Natural killer cell treated with Interleukin-12 subunit alpha and Interleukin-12 subunit beta and Interleukin-15 and Interleukin-18, amount 100 ng/mL, for 72 hours (primary cell): ENCODE measurements around the gene ZC3HAV1L. TPM values are rescaled to one million over a fixed set of nuclear protein-coding genes. Genes with fewer than 3 reads are reported as not detected.
A peak's percentile ranks its signal among the peaks of the same experiment; 100 is the strongest.
"Not testable (repeated sequence)": the region's sequence is repeated elsewhere in the genome, so short reads cannot be mapped to it uniquely, and the experiment has no call there.

Experiments
- ATAC-seq, 2 donors: fragments of 150-1000 bp; cut with Tn5 transposase in 1 of 2; sonication (Bioruptor Pico), chemical (Tn5 transposase) in 1 of 2; 2 replicates each; pipeline ENCODE4 v1.10.0; 2021
- DNase-seq: peaks from one replicate; pipeline ENCODE4 v3.0.0; 2022; ENCODE audit warnings: low spot score
- H3K27ac Mint-ChIP-seq, 2 donors: 1 replicate in 1 of 2; 2 replicates in 1 of 2; pipeline ENCODE4 v1.8.0; 2022; ENCODE audit warnings: mixed read lengths in 2 of 2, mild to moderate bottlenecking in 1 of 2, moderate library complexity in 1 of 2
- H3K27me3 Mint-ChIP-seq, 2 donors: 1 replicate in 1 of 2; 2 replicates in 1 of 2; pipeline ENCODE4 v1.8.0; 2022; ENCODE audit warnings: mixed read lengths in 2 of 2
- H3K36me3 Mint-ChIP-seq: one replicate; pipeline ENCODE4 v1.8.0; 2022; ENCODE audit warnings: mixed read lengths
- H3K4me1 Mint-ChIP-seq, 2 donors: 1 replicate in 1 of 2; 2 replicates in 1 of 2; pipeline ENCODE4 v1.8.0; 2022; ENCODE audit warnings: low read depth in 2 of 2, mixed read lengths in 2 of 2, mild to moderate bottlenecking in 1 of 2
- H3K4me3 Mint-ChIP-seq: one replicate; pipeline ENCODE4 v1.8.0; 2022; ENCODE audit warnings: mixed read lengths
- H3K9me3 Mint-ChIP-seq: 2 replicates; pipeline ENCODE4 v1.8.0; 2022; ENCODE audit warnings: mixed read lengths
- total RNA-seq, 2 donors: library from RNA; stranded (reverse); gene quantifications; one replicate each; pipeline ENCODE4 v1.2.3, GENCODE V29; 2022

The ZC3HAV1L gene
- total RNA-seq, 2 donors from 2014 or later: 3.7 to 8.7 TPM

DNA sequence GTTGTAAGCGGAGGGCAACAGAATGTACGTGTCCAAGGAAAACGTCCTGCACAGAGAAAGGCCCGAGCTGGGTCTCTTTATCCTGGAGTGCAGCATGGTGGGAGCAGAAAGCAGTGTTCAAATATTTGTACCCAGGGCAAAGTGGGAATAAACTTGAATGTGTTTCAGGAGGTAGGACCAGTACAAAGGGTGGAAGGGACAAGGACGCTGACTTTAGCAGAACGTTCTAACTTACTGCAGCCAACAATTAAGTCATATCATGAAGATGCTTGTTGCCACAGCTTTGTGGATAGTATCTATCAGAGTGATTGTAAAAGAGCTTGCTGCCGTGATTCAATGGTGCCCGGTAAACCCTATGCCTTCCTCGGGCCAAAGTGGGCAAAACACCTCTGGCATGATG is 30.5 kb upstream of the ZC3HAV1L start:
- Mint-ChIP-seq H3K4me3 (no peak overlapping the region), H3K9me3 (no peaks in the 10 kb centered on the region), H3K36me3 (peaks cover 49% of the 10 kb centered on the region), H3K27me3 (no peaks in the 10 kb centered on the region), H3K4me1 (peaks cover 37% of the 10 kb centered on the region in 2 donors), H3K27ac (peak overlapping the region; percentile 14 to 65)
- DNase-seq (no peak), ATAC-seq (no peak)

DNA sequence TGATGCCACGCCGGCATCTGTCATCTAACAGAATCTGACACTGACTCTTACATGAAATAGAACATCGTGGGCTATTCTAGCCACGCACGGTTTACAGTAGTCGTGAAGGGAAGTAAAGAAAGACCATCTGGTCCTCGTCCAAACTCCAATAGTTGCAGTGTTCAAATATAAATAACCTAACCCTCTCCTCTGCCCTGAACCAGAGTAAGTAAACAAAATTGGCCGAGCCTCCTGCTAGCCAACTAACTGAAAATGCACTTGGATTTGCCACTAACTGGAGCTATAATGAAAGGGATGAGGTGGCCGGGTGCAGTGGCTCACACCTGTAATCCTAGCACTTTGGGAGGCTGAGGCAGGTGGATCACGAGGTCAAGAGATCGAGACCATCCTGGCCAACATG is 29.5 kb upstream of the ZC3HAV1L start:
- Mint-ChIP-seq H3K27ac (peak overlapping the region in 1 of 2 donors; percentile 65), H3K9me3 (no peaks in the 10 kb centered on the region), H3K4me1 (peaks cover 45 to 46% of the 10 kb centered on the region in 2 donors), H3K36me3 (peaks cover 59% of the 10 kb centered on the region), H3K4me3 (no peak overlapping the region), H3K27me3 (no peaks in the 10 kb centered on the region)
- DNase-seq (no peak), ATAC-seq (no peak)

- ATAC-seq (peak; percentile 73 to 74), DNase-seq (no peak)
- H3K27ac Mint-ChIP-seq: peak overlapping the region; percentile 7 to 38
- no peak overlapping the region for H3K4me3 Mint-ChIP-seq
- peaks cover 49% of the 10 kb centered on the region for H3K36me3 Mint-ChIP-seq
- no peaks in the 10 kb centered on the region for H3K9me3 Mint-ChIP-seq
- H3K4me1 Mint-ChIP-seq: peaks cover 37 to 42% of the 10 kb centered on the region in 2 donors
- H3K27me3 Mint-ChIP-seq: no peaks in the 10 kb centered on the region
These were observed 25.6 kb upstream of the ZC3HAV1L start for GRCh38 chr7:139061416-139061815.

DNA sequence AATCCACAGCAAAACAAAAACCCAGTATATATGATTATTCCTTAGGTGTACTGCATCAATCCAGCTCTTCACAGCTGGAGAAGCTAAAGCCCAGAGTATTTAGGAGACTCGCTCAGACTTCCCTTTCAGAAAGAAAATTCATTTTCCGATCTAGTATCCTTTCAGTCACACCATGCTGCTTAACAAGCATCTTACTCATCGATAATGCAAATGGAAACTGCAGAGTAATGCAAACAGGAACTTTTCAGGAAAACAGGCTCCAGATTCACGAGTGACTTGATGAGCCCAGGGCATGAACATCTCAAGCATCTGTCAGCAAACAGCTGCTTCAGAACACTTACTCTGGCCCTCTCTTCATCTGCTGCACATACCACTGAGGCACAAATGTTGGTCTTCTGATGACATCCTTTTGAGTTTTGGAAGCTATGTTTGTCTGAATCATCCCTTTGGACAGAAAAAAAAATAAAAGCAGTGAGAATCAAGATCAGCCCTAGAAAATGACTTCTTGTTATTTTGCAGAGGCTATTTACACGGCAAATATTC is 24.9 kb upstream of the ZC3HAV1L start:
- H3K4me3 Mint-ChIP-seq: no peak overlapping the region
- H3K9me3 Mint-ChIP-seq: no peaks in the 10 kb centered on the region
- no peaks in the 10 kb centered on the region for H3K27me3 Mint-ChIP-seq
- peaks cover 45% of the 10 kb centered on the region for H3K36me3 Mint-ChIP-seq
- H3K27ac Mint-ChIP-seq: peak overlapping the region; percentile 7 to 38
- ATAC-seq (no peak), DNase-seq (no peak)
- peaks cover 37 to 38% of the 10 kb centered on the region in 2 donors for H3K4me1 Mint-ChIP-seq

GRCh38 chr7:139059905-139060304 is 24.1 kb upstream of the ZC3HAV1L start:
- no peak overlapping the region for H3K4me3 Mint-ChIP-seq
- no peaks in the 10 kb centered on the region for H3K9me3 Mint-ChIP-seq
- peaks cover 30 to 37% of the 10 kb centered on the region in 2 donors for H3K4me1 Mint-ChIP-seq
- no peak for DNase-seq
- peaks cover 42% of the 10 kb centered on the region for H3K36me3 Mint-ChIP-seq
- ATAC-seq: no peak
- H3K27me3 Mint-ChIP-seq: no peaks in the 10 kb centered on the region
- H3K27ac Mint-ChIP-seq: peak overlapping the region; percentile 7 to 38

GRCh38 chr7:139058943-139059342 is 23.1 kb upstream of the ZC3HAV1L start:
- Mint-ChIP-seq H3K4me1 (peaks cover 33 to 37% of the 10 kb centered on the region in 2 donors), H3K9me3 (no peaks in the 10 kb centered on the region), H3K27ac (peak overlapping the region in 1 of 2 donors; percentile 39), H3K36me3 (peaks cover 43% of the 10 kb centered on the region), H3K27me3 (no peaks in the 10 kb centered on the region), H3K4me3 (no peak overlapping the region)
- DNase-seq (no peak), ATAC-seq (no peak)

DNA sequence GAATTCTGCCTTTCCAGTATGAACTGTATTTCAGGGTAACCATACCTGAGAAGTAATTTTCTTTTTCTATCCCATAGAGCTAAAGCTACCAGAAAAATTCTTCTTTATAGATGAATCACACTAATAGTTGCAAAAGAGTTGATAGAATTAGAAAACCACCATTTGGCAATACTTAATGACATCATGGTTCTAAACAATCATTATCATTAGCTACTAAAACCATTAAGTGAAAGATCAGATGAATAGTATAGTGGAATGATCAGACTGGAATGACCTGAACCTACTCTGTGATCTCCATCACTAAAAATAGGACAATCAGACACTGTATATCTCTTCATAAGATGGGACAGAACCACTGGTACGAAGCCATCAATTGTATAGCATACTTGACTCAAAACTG is 19.8 kb upstream of the ZC3HAV1L start:
- Mint-ChIP-seq H3K4me1 (peaks cover 13 to 15% of the 10 kb centered on the region in 2 donors), H3K4me3 (no peak overlapping the region), H3K27ac (peak overlapping the region; percentile 16 to 81), H3K27me3 (no peaks in the 10 kb centered on the region), H3K36me3 (peaks cover 36% of the 10 kb centered on the region), H3K9me3 (no peaks in the 10 kb centered on the region)
- ATAC-seq (no peak), DNase-seq (no peak)

DNA sequence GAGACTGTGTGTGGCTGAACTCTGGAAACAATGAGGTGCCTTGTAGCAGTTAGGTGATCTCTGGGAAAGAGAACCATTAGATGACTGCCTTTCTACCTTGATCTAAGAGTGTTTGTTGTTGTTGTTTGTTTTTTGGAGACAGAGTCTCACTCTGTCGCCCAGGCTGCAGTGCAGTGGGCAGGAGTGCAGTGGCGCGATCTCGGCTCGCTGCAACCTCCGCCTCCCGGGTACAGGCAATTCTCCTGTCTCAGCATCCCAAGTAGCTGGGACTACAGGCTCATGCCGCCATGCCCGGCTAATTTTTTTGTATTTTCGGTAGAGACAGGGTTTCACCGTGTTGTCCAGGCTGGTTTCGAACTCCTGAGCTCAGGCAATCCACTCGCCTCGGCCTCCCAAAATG is 18.8 kb upstream of the ZC3HAV1L start:
- DNase-seq, H3K27me3 Mint-ChIP-seq, ATAC-seq, H3K9me3 Mint-ChIP-seq, H3K4me3 Mint-ChIP-seq: not testable (repeated sequence)
- H3K27ac Mint-ChIP-seq: peak overlapping the region in 1 of 2 donors; percentile 27
- H3K4me1 Mint-ChIP-seq: peaks cover 9 to 11% of the 10 kb centered on the region in 2 donors
- H3K36me3 Mint-ChIP-seq: peaks cover 34% of the 10 kb centered on the region

DNA sequence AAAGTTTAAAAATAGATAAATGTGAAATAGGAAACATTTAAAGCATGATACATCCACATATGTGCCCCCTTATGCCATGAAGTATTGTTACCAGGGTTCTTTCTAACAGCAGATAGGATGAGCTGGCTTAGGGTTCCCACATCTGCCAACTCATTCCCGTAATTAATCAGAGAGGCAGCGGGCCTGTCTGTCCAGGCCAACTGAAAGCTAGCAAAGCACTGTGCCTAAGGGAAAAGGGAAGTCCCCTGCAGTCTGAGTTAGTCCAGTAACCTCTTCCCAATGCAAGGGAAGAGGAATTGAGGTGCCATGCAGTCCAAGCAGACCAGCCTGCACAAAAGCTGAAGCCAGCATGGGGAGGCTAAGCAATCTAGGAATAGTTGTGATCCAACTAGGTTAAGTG is 18.3 kb upstream of the ZC3HAV1L start:
- H3K36me3 Mint-ChIP-seq: peaks cover 40% of the 10 kb centered on the region
- H3K27ac Mint-ChIP-seq: peak overlapping the region in 1 of 2 donors; percentile 27
- H3K27me3 Mint-ChIP-seq: no peaks in the 10 kb centered on the region
- peak in 1 of 2 donors; percentile 20 for ATAC-seq
- DNase-seq: no peak
- no peaks in the 10 kb centered on the region for H3K9me3 Mint-ChIP-seq
- peaks cover 15 to 16% of the 10 kb centered on the region in 2 donors for H3K4me1 Mint-ChIP-seq
- H3K4me3 Mint-ChIP-seq: no peak overlapping the region

GRCh38 chr7:139051655-139052054 is 15.8 kb upstream of the ZC3HAV1L start:
- no peak overlapping the region for H3K27ac Mint-ChIP-seq
- no peaks in the 10 kb centered on the region for H3K27me3 Mint-ChIP-seq
- DNase-seq (no peak), ATAC-seq (no peak)
- H3K4me1 Mint-ChIP-seq: peaks cover 22 to 25% of the 10 kb centered on the region in 2 donors
- no peak overlapping the region for H3K4me3 Mint-ChIP-seq
- no peaks in the 10 kb centered on the region for H3K9me3 Mint-ChIP-seq
- H3K36me3 Mint-ChIP-seq: peaks cover 50% of the 10 kb centered on the region

DNA sequence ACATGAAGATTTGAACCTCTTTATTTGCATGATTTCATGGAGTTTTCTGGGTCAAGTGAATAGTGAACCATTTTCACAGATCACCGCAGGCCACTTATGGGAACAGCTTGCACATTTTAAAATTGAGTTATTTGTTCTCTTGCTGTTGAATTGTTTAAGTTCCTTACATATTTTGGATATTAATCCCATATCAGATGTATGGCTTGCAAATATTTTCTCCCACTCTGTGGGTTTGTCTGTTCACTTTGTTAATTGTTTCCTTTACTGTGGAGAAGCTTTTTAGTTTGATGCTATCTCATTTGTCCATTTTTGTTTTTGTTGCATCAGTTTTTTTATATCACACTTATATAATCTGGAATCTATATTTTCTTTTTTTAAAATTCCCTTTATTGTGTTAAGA is 14.1 kb upstream of the ZC3HAV1L start:
- Mint-ChIP-seq H3K36me3 (peaks cover 67% of the 10 kb centered on the region), H3K27ac (peak overlapping the region in 1 of 2 donors; percentile 56)

GRCh38 chr7:139049111-139049510 is 13.3 kb upstream of the ZC3HAV1L start:
- Mint-ChIP-seq H3K27ac (peak overlapping the region; percentile 56 to 58), H3K36me3 (peaks cover 67% of the 10 kb centered on the region), H3K4me3 (peak overlapping the region; percentile 0), H3K27me3 (no peaks in the 10 kb centered on the region), H3K4me1 (peaks cover 42 to 51% of the 10 kb centered on the region in 2 donors), H3K9me3 (no peaks in the 10 kb centered on the region)
- no peak for DNase-seq
- no peak for ATAC-seq

More for the DNA sequence above, 14.1 kb upstream of the ZC3HAV1L start:
- ATAC-seq: no peak
- no peak overlapping the region for H3K4me3 Mint-ChIP-seq
- DNase-seq: no peak
- peaks cover 36 to 43% of the 10 kb centered on the region in 2 donors for H3K4me1 Mint-ChIP-seq
- no peaks in the 10 kb centered on the region for H3K27me3 Mint-ChIP-seq
- H3K9me3 Mint-ChIP-seq: no peaks in the 10 kb centered on the region

- no peak for DNase-seq
- Mint-ChIP-seq H3K27me3 (no peaks in the 10 kb centered on the region), H3K9me3 (no peaks in the 10 kb centered on the region), H3K36me3 (peaks cover 59% of the 10 kb centered on the region), H3K4me3 (no peak overlapping the region), H3K27ac (peak overlapping the region; percentile 43 to 58), H3K4me1 (peaks cover 52 to 62% of the 10 kb centered on the region in 2 donors)
- ATAC-seq: peak; percentile 57 to 90
These were observed 12.1 kb upstream of the ZC3HAV1L start for GRCh38 chr7:139047970-139048369.

- DNase-seq (no peak), ATAC-seq (no peak)
- peaks cover 57 to 72% of the 10 kb centered on the region in 2 donors for H3K4me1 Mint-ChIP-seq
- H3K27ac Mint-ChIP-seq: peak overlapping the region; percentile 82 to 88
- no peaks in the 10 kb centered on the region for H3K9me3 Mint-ChIP-seq
- peak overlapping the region; percentile 79 for H3K4me3 Mint-ChIP-seq
- H3K36me3 Mint-ChIP-seq: peaks cover 55% of the 10 kb centered on the region
- no peaks in the 10 kb centered on the region for H3K27me3 Mint-ChIP-seq
These were observed 10.3 kb upstream of the ZC3HAV1L start for GRCh38 chr7:139046143-139046542.
